Neural progenitor cell (in vitro differentiated cells): Measurements from ENCODE around the gene MAPK7. TPM values are rescaled to one million over a fixed set of nuclear protein-coding genes. Genes with fewer than 3 reads are reported as not detected.

Source experiments
- DNase-seq: peaks from one replicate; pipeline ENCODE4 v3.0.0-alpha.2; 2016; ENCODE audit warnings: low spot score
- H2AFZ ChIP-seq: fragments of 200-600 bp; sonication (generic); replicated peaks from 2 replicates; pipeline ENCODE4 v1.6.1; 2016; ENCODE audit warnings: antibody characterized with exemption
- H3F3A ChIP-seq: fragments of 200-600 bp; sonication (generic); 2 replicates; pipeline ENCODE4 v1.6.1; 2016; ENCODE audit warnings: antibody characterized with exemption, low read depth
- H3K27ac ChIP-seq: fragments of 200-600 bp; sonication (generic); 2 replicates; pipeline ENCODE4 v1.5.1; 2016; ENCODE audit warnings: mild to moderate bottlenecking
- H3K27me3 ChIP-seq: fragments of 200-600 bp; sonication (generic); 2 replicates; pipeline ENCODE4 v1.6.1; 2016; ENCODE audit warnings: mild to moderate bottlenecking, moderate library complexity
- H3K36me3 ChIP-seq: fragments of 200-600 bp; sonication (generic); 2 replicates; pipeline ENCODE4 v1.5.1; 2016
- H3K4me1 ChIP-seq: fragments of 200-600 bp; sonication (generic); 2 replicates; pipeline ENCODE4 v1.6.1; 2016; ENCODE audit warnings: mixed run types
- H3K4me2 ChIP-seq: fragments of 200-600 bp; sonication (generic); 2 replicates; pipeline ENCODE4 v1.6.1; 2016
- H3K4me3 ChIP-seq: fragments of 200-600 bp; sonication (generic); 2 replicates; pipeline ENCODE4 v1.5.1; 2016
- H3K79me2 ChIP-seq: fragments of 200-600 bp; sonication (generic); 2 replicates; pipeline ENCODE4 v1.6.1; 2016; ENCODE audit warnings: low read depth
- H3K9ac ChIP-seq: fragments of 200-600 bp; sonication (generic); 2 replicates; pipeline ENCODE4 v1.6.1; 2016
- H3K9me3 ChIP-seq: fragments of 200-600 bp; sonication (generic); 2 replicates; pipeline ENCODE4 v1.5.1; 2016; ENCODE audit warnings: low read depth
- H4K20me1 ChIP-seq: fragments of 200-600 bp; sonication (generic); 2 replicates; pipeline ENCODE4 v1.6.1; 2016; ENCODE audit warnings: low read depth
- H3K27ac Mint-ChIP-seq: 3 replicates; pipeline ENCODE4 v1.8.0; 2021; ENCODE audit warnings: mixed read lengths
- H3K27me3 Mint-ChIP-seq: 2 replicates; pipeline ENCODE4 v1.8.0; 2022; ENCODE audit warnings: low read depth, mild to moderate bottlenecking, inconsistent platforms, moderate library complexity, mixed read lengths; ENCODE audit not compliant: insufficient read depth
- H3K36me3 Mint-ChIP-seq: 3 replicates; pipeline ENCODE4 v1.8.0; 2021; ENCODE audit warnings: mixed read lengths
- H3K4me1 Mint-ChIP-seq: 3 replicates; pipeline ENCODE4 v1.8.0; 2021; ENCODE audit warnings: mixed read lengths
- H3K4me3 Mint-ChIP-seq: 3 replicates; pipeline ENCODE4 v1.8.0; 2021; ENCODE audit warnings: mild to moderate bottlenecking, moderate library complexity, mixed read lengths
- H3K9me3 Mint-ChIP-seq: 3 replicates; pipeline ENCODE4 v1.8.0; 2020; ENCODE audit warnings: mixed read lengths
- EZH2 ChIP-seq: fragments of 200-600 bp; sonication (generic); IDR thresholded peaks from 2 replicates; pipeline ENCODE4 v1.6.1; 2017; ENCODE audit warnings: antibody characterized with exemption, mild to moderate bottlenecking, moderate library complexity
- EZH2phosphoT487 ChIP-seq: fragments of 200-600 bp; sonication (generic); IDR thresholded peaks from 2 replicates; pipeline ENCODE4 v1.6.1; 2017; ENCODE audit warnings: antibody characterized with exemption
- total RNA-seq: library from RNA; depleted of rRNA; stranded (reverse); fragments of >200 nt; gene quantifications from 2 replicates; pipeline ENCODE4 v1.2.3, GENCODE V29; 2015; ENCODE audit warnings: low replicate concordance
- TF ChIP-seq, protein P1 (sequence below): fragments of 200-600 bp; sonication (generic); IDR thresholded peaks from 2 replicates; pipeline ENCODE4 v1.5.1; 2017; ENCODE audit warnings: antibody characterized with exemption, mild to moderate bottlenecking

The MAPK7 gene
- total RNA-seq, 1 donor from 2014 or later, result 12.2 TPM

GRCh38 chr17:19412984-19413383 lies 34.7 kb downstream of the MAPK7 start:
- H3K9me3 Mint-ChIP-seq, result no peaks in the 10 kb centered on the region
- no peak overlapping the region for H3K27ac Mint-ChIP-seq
- H3K4me3 ChIP-seq, result no peak overlapping the region
- TF ChIP-seq, protein P1, sequence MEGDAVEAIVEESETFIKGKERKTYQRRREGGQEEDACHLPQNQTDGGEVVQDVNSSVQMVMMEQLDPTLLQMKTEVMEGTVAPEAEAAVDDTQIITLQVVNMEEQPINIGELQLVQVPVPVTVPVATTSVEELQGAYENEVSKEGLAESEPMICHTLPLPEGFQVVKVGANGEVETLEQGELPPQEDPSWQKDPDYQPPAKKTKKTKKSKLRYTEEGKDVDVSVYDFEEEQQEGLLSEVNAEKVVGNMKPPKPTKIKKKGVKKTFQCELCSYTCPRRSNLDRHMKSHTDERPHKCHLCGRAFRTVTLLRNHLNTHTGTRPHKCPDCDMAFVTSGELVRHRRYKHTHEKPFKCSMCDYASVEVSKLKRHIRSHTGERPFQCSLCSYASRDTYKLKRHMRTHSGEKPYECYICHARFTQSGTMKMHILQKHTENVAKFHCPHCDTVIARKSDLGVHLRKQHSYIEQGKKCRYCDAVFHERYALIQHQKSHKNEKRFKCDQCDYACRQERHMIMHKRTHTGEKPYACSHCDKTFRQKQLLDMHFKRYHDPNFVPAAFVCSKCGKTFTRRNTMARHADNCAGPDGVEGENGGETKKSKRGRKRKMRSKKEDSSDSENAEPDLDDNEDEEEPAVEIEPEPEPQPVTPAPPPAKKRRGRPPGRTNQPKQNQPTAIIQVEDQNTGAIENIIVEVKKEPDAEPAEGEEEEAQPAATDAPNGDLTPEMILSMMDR, result no peak
- no peak for TF ChIP-seq EZH2
- TF ChIP-seq EZH2phosphoT487, result no peak
- peaks cover 20% of the 10 kb centered on the region for H3K4me1 Mint-ChIP-seq
- no peak overlapping the region for H3K4me3 Mint-ChIP-seq
- no peak overlapping the region for H2AFZ ChIP-seq
- no peaks in the 10 kb centered on the region for H4K20me1 ChIP-seq
- H3K4me1 ChIP-seq, result peaks cover 13% of the 10 kb centered on the region
- H3K27ac ChIP-seq, result no peak overlapping the region
- no peak overlapping the region for H3K4me2 ChIP-seq
- no peaks in the 10 kb centered on the region for H3K27me3 ChIP-seq
- H3K36me3 ChIP-seq, result no peaks in the 10 kb centered on the region
- no peaks in the 10 kb centered on the region for H3F3A ChIP-seq
- H3K27me3 Mint-ChIP-seq, result peaks cover 12% of the 10 kb centered on the region
- H3K9ac ChIP-seq, result no peak overlapping the region
- H3K79me2 ChIP-seq, result no peaks in the 10 kb centered on the region
- DNase-seq, result no peak
- H3K36me3 Mint-ChIP-seq, result no peaks in the 10 kb centered on the region
- H3K9me3 ChIP-seq, result no peaks in the 10 kb centered on the region

DNA sequence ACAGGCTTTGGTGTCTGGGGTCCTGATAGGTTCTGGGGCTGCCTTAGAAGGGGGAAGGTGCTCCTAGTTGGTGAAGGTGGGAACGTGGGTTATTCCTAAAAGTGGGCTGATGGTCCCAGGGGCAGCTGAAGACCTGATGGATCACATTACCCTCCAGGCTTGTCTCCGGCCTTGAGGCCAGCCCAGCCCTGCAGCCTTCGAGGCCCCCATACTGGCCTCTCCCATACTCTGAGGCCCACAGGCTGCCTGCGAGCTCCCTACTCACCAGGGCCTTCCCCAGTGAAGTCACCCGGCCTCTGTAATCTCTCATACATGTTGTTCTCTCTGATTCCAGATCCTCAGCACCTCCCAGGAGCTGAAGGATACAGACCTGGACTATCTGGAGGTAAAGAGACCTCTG lies 35.5 kb downstream of the MAPK7 start:
- no peaks in the 10 kb centered on the region for H3K36me3 Mint-ChIP-seq
- no peak overlapping the region for H2AFZ ChIP-seq

GRCh38 chr17:19414396-19415280 lies 36.3 kb downstream of the MAPK7 start:
- Mint-ChIP-seq H3K27me3 (peaks cover 8% of the 10 kb centered on the region), H3K27ac (no peak overlapping the region), H3K36me3 (no peaks in the 10 kb centered on the region), H3K4me1 (peaks cover 15% of the 10 kb centered on the region), H3K4me3 (no peak overlapping the region), H3K9me3 (no peaks in the 10 kb centered on the region)
- Histone ChIP-seq H3K4me1 (peaks cover 13% of the 10 kb centered on the region), H3K4me3 (no peak overlapping the region), H3K79me2 (no peaks in the 10 kb centered on the region), H4K20me1 (no peaks in the 10 kb centered on the region), H3K36me3 (no peaks in the 10 kb centered on the region), H3K27me3 (no peaks in the 10 kb centered on the region), H3K9ac (no peak overlapping the region), H2AFZ (no peak overlapping the region), H3F3A (no peaks in the 10 kb centered on the region), H3K9me3 (no peaks in the 10 kb centered on the region), H3K27ac (no peak overlapping the region), H3K4me2 (no peak overlapping the region)
- no peak for DNase-seq
- TF ChIP-seq EZH2phosphoT487 (no peak), EZH2 (no peak)
- TF ChIP-seq, protein P1, result no peak

More for the DNA sequence above, 35.5 kb downstream of the MAPK7 start:
- Histone ChIP-seq H3F3A (no peaks in the 10 kb centered on the region), H3K4me3 (no peak overlapping the region), H3K79me2 (no peaks in the 10 kb centered on the region), H3K4me2 (no peak overlapping the region), H3K4me1 (peaks cover 13% of the 10 kb centered on the region), H3K36me3 (no peaks in the 10 kb centered on the region), H3K27ac (no peak overlapping the region), H4K20me1 (no peaks in the 10 kb centered on the region), H3K27me3 (no peaks in the 10 kb centered on the region), H3K9ac (no peak overlapping the region), H3K9me3 (no peaks in the 10 kb centered on the region)
- H3K27me3 Mint-ChIP-seq, result peaks cover 12% of the 10 kb centered on the region
- H3K9me3 Mint-ChIP-seq, result no peaks in the 10 kb centered on the region
- DNase-seq, result no peak
- TF ChIP-seq, protein P1, result no peak
- TF ChIP-seq EZH2 (no peak), EZH2phosphoT487 (no peak)
- no peak overlapping the region for H3K27ac Mint-ChIP-seq
- no peak overlapping the region for H3K4me3 Mint-ChIP-seq
- H3K4me1 Mint-ChIP-seq, result peaks cover 20% of the 10 kb centered on the region
